Dendritic cell treated with granulocyte-macrophage colony-stimulating factor and Interleukin-4, amounts not matched to agents 40 ng/mL and 50 ng/mL, for 4 days (primary cell): ENCODE measurements around the gene ARHGAP22.

Source experiments
- H3K27ac Mint-ChIP-seq: one replicate; pipeline ENCODE4 v1.8.0; 2022; ENCODE audit warnings: mild to moderate bottlenecking, mixed read lengths
- H3K27me3 Mint-ChIP-seq: one replicate; pipeline ENCODE4 v1.8.0; 2022; ENCODE audit warnings: mild to moderate bottlenecking, mixed read lengths
- H3K36me3 Mint-ChIP-seq: one replicate; pipeline ENCODE4 v1.8.0; 2022; ENCODE audit warnings: low read depth, mixed read lengths
- H3K4me1 Mint-ChIP-seq: one replicate; pipeline ENCODE4 v1.8.0; 2022; ENCODE audit warnings: low read depth, mixed read lengths
- H3K4me3 Mint-ChIP-seq: one replicate; pipeline ENCODE4 v1.8.0; 2022; ENCODE audit warnings: mild to moderate bottlenecking, moderate library complexity, mixed read lengths
- H3K9me3 Mint-ChIP-seq: one replicate; pipeline ENCODE4 v1.8.0; 2022; ENCODE audit warnings: mixed read lengths
- intact Hi-C: fragments of 100-400 bp; cut with micrococcal nuclease; formaldehyde crosslinking; loops from one replicate; pipeline ENCODE4 v1.15.0; 2022

Gene ARHGAP22

GRCh38 chr10:48469516-48470020 lies 135.3 kb downstream of the ARHGAP22 start:
- Mint-ChIP-seq H3K4me3 (no peak overlapping the region), H3K27me3 (peaks cover 14% of the 10 kb centered on the region), H3K4me1 (peaks cover 21% of the 10 kb centered on the region), H3K27ac (no peak overlapping the region), H3K9me3 (no peaks in the 10 kb centered on the region), H3K36me3 (peaks cover 6% of the 10 kb centered on the region)
- intact Hi-C loops = no loop called here

GRCh38 chr10:48468866-48469511 lies 135.9 kb downstream of the ARHGAP22 start:
- H3K27me3 Mint-ChIP-seq = peaks cover 17% of the 10 kb centered on the region
- no peak overlapping the region for H3K4me3 Mint-ChIP-seq
- intact Hi-C loops = no loop called here
- H3K36me3 Mint-ChIP-seq = peaks cover 6% of the 10 kb centered on the region
- H3K9me3 Mint-ChIP-seq = no peaks in the 10 kb centered on the region
- H3K27ac Mint-ChIP-seq = no peak overlapping the region
- H3K4me1 Mint-ChIP-seq = peaks cover 24% of the 10 kb centered on the region

GRCh38 chr10:48468130-48468790 lies 136.6 kb downstream of the ARHGAP22 start:
- Mint-ChIP-seq H3K4me1 (peaks cover 28% of the 10 kb centered on the region), H3K36me3 (peaks cover 6% of the 10 kb centered on the region), H3K27ac (no peak overlapping the region), H3K4me3 (no peak overlapping the region), H3K9me3 (no peaks in the 10 kb centered on the region), H3K27me3 (peaks cover 17% of the 10 kb centered on the region)
- intact Hi-C loops = no loop called here

GRCh38 chr10:48467669-48468068 lies 137.2 kb downstream of the ARHGAP22 start:
- Mint-ChIP-seq H3K9me3 (no peaks in the 10 kb centered on the region), H3K4me1 (peaks cover 28% of the 10 kb centered on the region), H3K36me3 (peaks cover 6% of the 10 kb centered on the region), H3K27me3 (peaks cover 17% of the 10 kb centered on the region), H3K4me3 (no peak overlapping the region), H3K27ac (no peak overlapping the region)
- intact Hi-C loops = no loop called here

- Mint-ChIP-seq H3K4me1 (peaks cover 28% of the 10 kb centered on the region), H3K27me3 (peaks cover 17% of the 10 kb centered on the region), H3K4me3 (no peak overlapping the region), H3K36me3 (peaks cover 5% of the 10 kb centered on the region), H3K27ac (no peak overlapping the region), H3K9me3 (no peaks in the 10 kb centered on the region)
- intact Hi-C loops = no loop called here
Observed at GRCh38 chr10:48466611-48467240, 138.1 kb downstream of the ARHGAP22 start.

GRCh38 chr10:48465860-48466521 lies 138.9 kb downstream of the ARHGAP22 start:
- Mint-ChIP-seq H3K4me3 (no peak overlapping the region), H3K27me3 (peaks cover 17% of the 10 kb centered on the region), H3K9me3 (no peaks in the 10 kb centered on the region), H3K27ac (no peak overlapping the region), H3K4me1 (peaks cover 34% of the 10 kb centered on the region), H3K36me3 (no peaks in the 10 kb centered on the region)
- intact Hi-C loops = no loop called here

GRCh38 chr10:48464871-48465736 lies 139.8 kb downstream of the ARHGAP22 start:
- no peaks in the 10 kb centered on the region for H3K36me3 Mint-ChIP-seq
- H3K9me3 Mint-ChIP-seq = no peaks in the 10 kb centered on the region
- peaks cover 39% of the 10 kb centered on the region for H3K4me1 Mint-ChIP-seq
- intact Hi-C loops = no loop called here
- no peak overlapping the region for H3K27ac Mint-ChIP-seq
- H3K4me3 Mint-ChIP-seq = no peak overlapping the region
- H3K27me3 Mint-ChIP-seq = peaks cover 17% of the 10 kb centered on the region

GRCh38 chr10:48464121-48464870 lies 140.6 kb downstream of the ARHGAP22 start:
- H3K27me3 Mint-ChIP-seq = peaks cover 19% of the 10 kb centered on the region
- peaks cover 4% of the 10 kb centered on the region for H3K36me3 Mint-ChIP-seq
- intact Hi-C loops = no loop called here
- no peak overlapping the region for H3K27ac Mint-ChIP-seq
- H3K4me3 Mint-ChIP-seq = no peak overlapping the region
- peaks cover 38% of the 10 kb centered on the region for H3K4me1 Mint-ChIP-seq
- no peaks in the 10 kb centered on the region for H3K9me3 Mint-ChIP-seq

- no peak overlapping the region for H3K27ac Mint-ChIP-seq
- H3K27me3 Mint-ChIP-seq = peaks cover 27% of the 10 kb centered on the region
- H3K4me3 Mint-ChIP-seq = no peak overlapping the region
- H3K36me3 Mint-ChIP-seq = peaks cover 12% of the 10 kb centered on the region
- intact Hi-C loops = no loop called here
- no peaks in the 10 kb centered on the region for H3K9me3 Mint-ChIP-seq
- H3K4me1 Mint-ChIP-seq = peaks cover 36% of the 10 kb centered on the region
Observed at GRCh38 chr10:48463318-48464003, 141.4 kb downstream of the ARHGAP22 start.

- no peaks in the 10 kb centered on the region for H3K9me3 Mint-ChIP-seq
- H3K4me3 Mint-ChIP-seq = no peak overlapping the region
- H3K4me1 Mint-ChIP-seq = peaks cover 40% of the 10 kb centered on the region
- peaks cover 20% of the 10 kb centered on the region for H3K36me3 Mint-ChIP-seq
- H3K27me3 Mint-ChIP-seq = peaks cover 31% of the 10 kb centered on the region
- intact Hi-C loops = no loop called here
- no peak overlapping the region for H3K27ac Mint-ChIP-seq
Observed at GRCh38 chr10:48462482-48463020, 142.3 kb downstream of the ARHGAP22 start.

GRCh38 chr10:48461623-48462481 lies 143.0 kb downstream of the ARHGAP22 start:
- Mint-ChIP-seq H3K27me3 (peaks cover 34% of the 10 kb centered on the region), H3K9me3 (no peaks in the 10 kb centered on the region), H3K4me3 (no peak overlapping the region), H3K4me1 (peaks cover 47% of the 10 kb centered on the region), H3K27ac (no peak overlapping the region), H3K36me3 (peaks cover 20% of the 10 kb centered on the region)
- intact Hi-C loops = no loop called here
